Activated CD8-positive, alpha-beta memory T cell treated with anti-CD3 and anti-CD28 coated beads, Interleukin-2, amount 50 U/mL, for 24 hours (primary cell): ENCODE measurements around the gene ACBD7.

Source experiments
- DNase-seq: peaks from one replicate; pipeline ENCODE4 v3.0.0-alpha.2; 2020; ENCODE audit errors: extremely low read depth

The ACBD7 gene

GRCh38 chr10:15091418-15091817, 2.8 kb upstream of the ACBD7 start:
- no peak for DNase-seq

DNA sequence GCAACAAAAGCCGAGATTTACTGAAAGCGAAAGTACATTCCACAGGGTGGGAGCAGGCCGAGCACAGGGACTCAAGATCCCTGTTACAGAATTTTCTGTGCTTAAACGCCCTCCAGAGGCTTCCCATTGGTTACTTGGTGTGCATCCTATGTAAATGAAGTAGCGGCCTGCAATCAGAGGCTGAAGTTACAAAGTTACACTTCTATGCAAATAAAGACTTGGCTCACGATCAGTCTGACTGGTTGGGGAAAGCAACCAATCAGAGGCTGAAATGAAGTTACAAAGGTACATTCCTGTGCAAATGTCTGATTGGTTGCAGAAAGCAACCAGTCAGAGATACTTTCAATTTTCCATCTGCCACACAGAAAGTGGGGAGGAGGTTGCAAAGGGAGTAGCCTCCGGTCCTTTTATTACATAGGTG, 4.1 kb downstream of the ACBD7 start:
- DNase-seq, result no peak

GRCh38 chr10:15083674-15084501, 4.7 kb downstream of the ACBD7 start:
- no peak for DNase-seq

GRCh38 chr10:15075421-15075820, 13.2 kb downstream of the ACBD7 start:
- no peak for DNase-seq

DNA sequence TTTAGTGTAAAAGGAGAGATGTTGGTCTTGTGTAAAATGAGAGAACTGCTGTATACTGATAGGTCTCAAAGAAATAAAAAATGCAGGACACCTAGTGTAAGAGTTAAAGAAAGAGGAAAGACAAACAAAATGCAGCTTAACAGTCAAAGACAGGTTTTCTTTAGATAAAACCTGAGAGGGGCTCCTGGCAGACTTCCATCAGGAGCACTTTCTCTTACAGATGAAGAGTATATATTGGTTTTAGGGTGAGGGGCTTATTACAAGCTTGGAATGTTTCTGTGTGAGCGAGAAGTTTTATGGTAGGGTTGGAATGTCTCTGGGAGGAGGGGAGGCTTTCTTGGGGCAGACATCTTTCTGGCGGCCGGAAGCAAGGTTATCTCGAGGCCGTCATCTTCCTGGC, 16.2 kb downstream of the ACBD7 start:
- no peak for DNase-seq

DNA sequence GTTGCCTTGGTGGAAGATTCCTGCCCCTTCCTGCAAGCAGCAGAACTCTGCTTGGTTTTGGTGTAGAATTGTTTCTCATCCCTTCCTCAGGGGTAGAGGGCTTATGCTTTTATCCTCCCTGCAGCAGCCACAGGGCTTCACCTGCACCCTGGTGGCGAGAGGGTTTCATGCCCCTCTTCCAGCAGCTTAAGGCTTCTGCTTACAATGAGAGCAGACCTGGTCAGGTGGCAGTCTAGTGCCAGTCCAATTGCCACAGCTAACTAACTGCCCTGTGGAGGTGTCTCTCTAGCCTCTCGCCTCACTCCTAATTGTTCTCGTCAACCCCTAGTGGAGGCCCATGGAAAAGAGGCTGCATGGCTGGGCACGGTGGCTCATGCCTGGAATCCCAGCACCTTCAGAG, 19.3 kb downstream of the ACBD7 start:
- DNase-seq, result no peak

- DNase-seq, result no peak
Measured at GRCh38 chr10:15068802-15069201, 19.8 kb downstream of the ACBD7 start.

- no peak for DNase-seq
Measured at GRCh38 chr10:15067154-15067553, 21.4 kb downstream of the ACBD7 start.

DNA sequence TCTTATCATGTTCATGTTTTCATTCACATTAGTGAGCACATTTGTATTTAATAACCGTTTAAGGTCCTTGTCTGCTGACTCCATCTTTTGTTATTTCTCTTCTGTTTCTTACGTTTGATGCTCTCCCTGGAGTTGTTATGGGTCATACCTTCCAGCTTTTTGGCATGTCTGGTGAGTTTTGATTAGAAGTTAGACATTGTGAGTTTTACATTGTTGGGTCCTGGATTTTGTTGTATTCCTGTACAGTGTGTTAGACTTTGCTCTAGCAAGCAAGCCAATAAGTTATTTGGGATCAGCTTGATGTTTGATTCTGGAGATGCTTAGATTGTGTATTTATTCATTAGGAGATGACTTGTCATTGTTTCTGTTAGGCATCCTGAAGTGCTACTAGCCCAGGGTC, 27.9 kb downstream of the ACBD7 start:
- DNase-seq, result no peak

GRCh38 chr10:15059914-15060313, 28.7 kb downstream of the ACBD7 start:
- DNase-seq, result no peak

DNA sequence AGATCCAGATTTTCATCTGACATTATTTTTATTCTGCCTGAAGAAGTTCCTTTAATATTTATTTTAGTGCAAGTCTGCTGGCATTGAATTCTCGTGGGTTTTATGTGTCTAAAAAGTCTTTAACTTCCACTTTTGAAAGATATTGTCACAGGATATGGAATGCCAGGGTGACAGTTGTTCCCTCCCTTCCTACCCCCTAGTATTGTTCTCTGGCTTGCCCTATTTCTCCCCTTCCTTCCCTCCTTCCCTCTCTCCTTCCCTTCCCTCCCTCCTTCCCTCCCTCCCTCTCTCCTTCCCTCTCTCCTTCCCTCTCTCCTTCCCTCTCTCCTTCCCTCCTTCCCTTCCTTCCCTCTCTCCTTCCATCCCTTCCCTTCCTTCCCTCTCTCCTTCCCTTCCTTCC, 29.9 kb downstream of the ACBD7 start:
- no peak for DNase-seq

DNA sequence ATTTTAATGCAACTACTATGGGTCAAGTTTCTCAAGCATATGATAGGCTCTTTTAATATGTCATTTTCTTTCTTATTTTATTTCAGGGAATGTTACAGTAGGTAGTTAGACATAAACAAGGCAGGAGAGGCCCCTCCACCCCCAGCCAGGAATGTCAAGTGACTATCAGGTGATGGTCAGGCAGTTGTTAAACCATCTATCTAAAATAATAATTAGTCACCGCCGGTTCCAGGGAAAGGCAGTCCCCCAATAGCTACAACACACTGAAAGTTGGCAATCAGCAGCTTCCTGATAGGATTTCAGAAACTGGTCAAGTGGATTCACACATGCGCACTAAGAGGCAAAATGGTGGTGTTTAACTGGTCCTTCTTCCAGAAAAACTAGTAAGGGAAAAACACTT, 35.5 kb downstream of the ACBD7 start:
- no peak for DNase-seq

GRCh38 chr10:15052121-15052520, 36.5 kb downstream of the ACBD7 start:
- no peak for DNase-seq

- no peak for DNase-seq
Measured at GRCh38 chr10:15049533-15049932, 39.0 kb downstream of the ACBD7 start.

DNA sequence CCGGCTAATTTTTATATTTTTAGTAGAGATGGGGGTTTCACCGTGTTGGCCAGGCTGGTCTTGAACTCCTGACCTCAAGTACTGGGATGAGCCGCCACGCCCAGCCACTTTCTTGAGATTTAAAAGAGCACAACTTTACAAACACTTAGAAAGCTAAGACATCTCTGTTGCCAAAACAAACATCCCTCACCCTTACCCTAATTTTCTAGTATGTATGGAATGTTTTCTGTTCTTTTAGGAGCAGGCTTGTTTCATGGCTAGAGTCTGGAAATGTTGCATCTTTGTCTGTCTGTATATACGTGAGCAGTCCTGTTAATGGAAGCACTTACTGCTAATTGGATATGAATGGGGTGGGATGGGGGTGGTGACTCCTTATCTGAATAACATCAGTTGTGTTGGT, 42.0 kb downstream of the ACBD7 start:
- no peak for DNase-seq

GRCh38 chr10:15045380-15045779, 43.2 kb downstream of the ACBD7 start:
- no peak for DNase-seq

GRCh38 chr10:15043674-15044073, 44.9 kb downstream of the ACBD7 start, which contains the start of gene OLAH:
Gene OLAH, plus strand, starts transcription at chr10:15043943. Its CDS starts 3,346 bp downstream, at chr10:15047289.
- no peak for DNase-seq

DNA sequence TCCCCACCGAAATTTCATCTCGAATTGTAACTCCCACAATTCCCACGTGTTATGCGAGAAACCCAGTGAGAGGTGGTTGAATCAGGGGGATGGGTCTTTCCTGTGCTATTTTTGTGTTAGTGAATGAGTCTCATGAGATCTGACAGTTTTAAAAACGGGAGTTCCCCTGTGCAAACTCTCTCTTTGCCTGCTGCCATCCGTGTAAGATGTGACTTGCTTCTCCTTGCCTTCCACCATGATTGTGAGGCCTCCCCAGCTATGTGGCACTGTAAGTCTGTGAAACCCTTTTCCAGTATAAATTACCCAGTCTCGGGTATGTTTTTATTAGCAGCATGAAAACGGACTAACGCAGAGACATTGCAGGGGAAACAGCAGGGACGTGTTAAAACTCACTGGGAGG, 50.2 kb downstream of the ACBD7 start:
- no peak for DNase-seq

DNA sequence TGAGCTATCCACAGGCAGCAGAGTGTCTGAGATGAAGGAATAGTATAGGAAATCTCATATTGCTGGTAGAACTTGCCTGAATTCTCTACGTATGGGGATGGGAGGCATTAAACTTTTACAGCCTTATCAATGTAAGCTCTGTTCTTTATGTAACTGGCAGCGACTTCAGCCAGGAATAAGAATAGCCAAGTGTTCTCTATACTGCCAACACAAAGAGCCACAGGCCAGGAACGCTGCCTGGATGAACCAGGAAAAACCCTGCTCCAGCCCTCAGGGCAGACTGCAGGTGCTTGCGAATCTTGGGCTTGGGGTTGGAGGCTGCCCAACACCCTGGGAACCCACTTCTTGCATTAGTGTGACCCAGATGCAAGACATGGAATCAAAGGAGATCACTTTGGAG, 50.9 kb downstream of the ACBD7 start:
- no peak for DNase-seq

GRCh38 chr10:15035385-15036301, 52.9 kb downstream of the ACBD7 start:
- no peak for DNase-seq

DNA sequence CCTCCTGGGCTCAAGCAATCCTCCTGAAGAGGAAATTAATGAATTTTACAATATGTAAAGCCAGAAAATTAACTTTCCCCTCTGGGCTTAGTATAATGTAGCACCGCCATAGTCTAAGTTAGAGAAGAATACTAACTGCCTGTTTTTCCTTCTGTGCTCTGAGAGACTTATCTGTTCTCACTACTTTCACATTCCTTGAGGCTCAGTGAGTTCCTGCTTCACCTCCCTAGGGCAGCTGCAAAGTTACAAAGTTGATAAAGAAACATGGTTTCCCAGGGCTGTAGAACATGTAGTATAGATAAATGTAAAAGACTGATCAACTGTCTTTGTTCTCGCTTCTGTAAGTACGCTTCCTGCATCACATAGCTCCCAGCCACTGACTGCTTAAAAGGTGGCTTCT, 60.8 kb downstream of the ACBD7 start:
- no peak for DNase-seq
